HG03097 (cell line): ENCODE measurements around the gene REX1BD.
"Not testable (repeated sequence)": the region's sequence is repeated elsewhere in the genome, so short reads cannot be mapped to it uniquely, and the experiment has no call there.

Experiments
- ATAC-seq: cut with Tn5 transposase; IDR thresholded peaks from one replicate; pipeline ENCODE4 v1.9.1; 2021; ENCODE audit not compliant: unreplicated experiment, low FRiP score

Gene REX1BD

GRCh38 chr19:18576383-18576782 lies 12.2 kb upstream of the REX1BD start:
- ATAC-seq: no peak

DNA sequence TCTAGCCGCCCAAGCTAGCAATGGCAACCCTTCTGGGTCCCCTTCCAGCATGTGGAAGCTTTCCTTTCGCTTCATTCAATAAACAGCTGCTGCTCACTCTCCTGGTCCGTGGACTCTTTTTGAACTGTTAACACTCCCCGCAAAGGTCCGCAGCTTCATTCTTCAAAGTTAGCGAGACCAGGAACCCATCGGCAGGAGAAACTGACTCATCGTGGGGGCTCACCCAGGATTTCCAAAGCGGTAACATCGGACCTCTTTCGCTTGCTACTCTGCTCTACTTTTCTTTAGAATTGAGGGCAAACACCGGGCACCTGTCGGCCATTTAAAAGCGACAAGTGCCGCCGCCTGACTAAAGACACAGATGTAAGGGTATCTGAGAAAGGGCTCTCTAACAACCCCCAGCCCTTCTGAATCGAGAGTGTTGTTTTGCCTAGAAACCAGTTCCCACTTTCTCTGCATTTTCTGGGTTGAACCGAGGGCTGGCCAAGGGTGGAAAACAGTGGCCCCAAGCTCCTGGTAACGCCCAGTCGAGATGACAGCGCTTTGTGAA lies 11.2 kb upstream of the REX1BD start:
- no peak for ATAC-seq

- ATAC-seq: no peak
Measured at GRCh38 chr19:18580311-18580710, 8.3 kb upstream of the REX1BD start.

- ATAC-seq: no peak
Measured at GRCh38 chr19:18586306-18586705, 2.3 kb upstream of the REX1BD start.

GRCh38 chr19:18587561-18587960 lies 1.0 kb upstream of the REX1BD start:
- no peak for ATAC-seq

DNA sequence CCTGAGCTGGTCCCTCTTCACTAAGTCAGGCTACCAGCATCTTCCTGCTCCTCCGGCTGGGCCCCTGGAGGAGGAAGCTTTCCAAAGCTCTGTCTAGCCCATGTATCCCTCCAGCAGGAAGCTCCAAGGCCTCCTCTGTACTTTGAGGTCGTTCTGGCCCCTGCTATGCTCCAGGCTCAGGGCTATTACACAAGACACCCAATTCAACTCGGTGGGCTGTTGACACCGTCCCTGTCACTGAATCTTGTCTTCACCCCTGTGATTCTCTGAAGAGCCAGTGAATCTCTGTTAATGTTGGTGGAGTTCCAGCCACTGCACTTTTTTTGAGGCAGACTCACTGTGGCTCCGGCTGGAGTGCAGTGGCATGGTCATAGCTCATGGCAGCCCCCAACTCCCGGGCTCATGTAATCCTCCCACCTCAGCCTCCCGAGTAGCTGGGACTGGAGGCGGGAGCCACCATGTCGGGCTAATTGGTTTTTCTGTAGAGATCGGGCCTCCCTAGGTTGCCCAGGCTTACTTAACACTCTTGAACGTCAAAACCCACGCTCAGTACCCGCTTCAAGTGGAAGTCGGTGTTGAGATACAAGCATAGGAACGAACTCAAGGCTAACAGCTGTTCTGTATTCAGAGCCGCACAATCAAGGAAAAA lies 512 bp upstream of the REX1BD start:
- no peak for ATAC-seq

- ATAC-seq: peak; percentile 20
Measured at GRCh38 chr19:18589380-18590272, 1.0 kb downstream of the REX1BD start.

GRCh38 chr19:18590273-18591272 lies 2.0 kb downstream of the REX1BD start:
- no peak for ATAC-seq

DNA sequence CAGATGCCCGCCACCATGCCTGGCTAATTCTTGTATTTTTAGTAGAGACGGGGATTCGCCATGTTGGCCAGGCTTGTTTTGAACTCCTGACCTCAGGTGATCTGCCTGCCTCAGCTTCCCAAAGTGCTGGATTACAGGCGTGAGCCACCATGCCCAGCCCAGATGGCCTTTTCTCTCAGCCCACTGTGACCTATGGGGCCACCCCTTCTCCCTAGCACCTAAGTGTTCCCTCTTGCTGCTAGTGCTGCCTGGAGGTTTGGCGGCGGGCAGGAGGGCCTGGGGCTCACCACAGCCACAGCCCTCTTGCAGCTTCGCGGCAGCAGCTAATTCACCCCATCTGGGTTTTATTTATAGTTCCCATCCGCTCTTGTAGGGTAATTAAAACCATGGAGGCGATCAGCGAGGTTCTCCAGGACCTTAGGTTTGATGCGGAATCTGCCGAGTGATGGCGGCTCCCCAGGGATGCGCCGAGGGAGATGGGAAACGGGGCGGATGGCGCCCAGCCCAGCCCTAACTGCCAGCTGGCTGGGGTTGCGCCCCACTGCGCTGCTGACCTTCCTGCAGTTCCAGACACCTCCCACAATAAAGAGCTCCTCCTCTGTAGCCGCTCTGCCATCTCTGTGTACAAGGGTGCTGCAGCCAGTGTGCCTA lies 3.3 kb downstream of the REX1BD start:
- ATAC-seq: no peak

GRCh38 chr19:18592732-18593131 lies 4.1 kb downstream of the REX1BD start:
- not testable (repeated sequence) for ATAC-seq

- no peak for ATAC-seq
Measured at GRCh38 chr19:18593367-18594095, 4.9 kb downstream of the REX1BD start.

DNA sequence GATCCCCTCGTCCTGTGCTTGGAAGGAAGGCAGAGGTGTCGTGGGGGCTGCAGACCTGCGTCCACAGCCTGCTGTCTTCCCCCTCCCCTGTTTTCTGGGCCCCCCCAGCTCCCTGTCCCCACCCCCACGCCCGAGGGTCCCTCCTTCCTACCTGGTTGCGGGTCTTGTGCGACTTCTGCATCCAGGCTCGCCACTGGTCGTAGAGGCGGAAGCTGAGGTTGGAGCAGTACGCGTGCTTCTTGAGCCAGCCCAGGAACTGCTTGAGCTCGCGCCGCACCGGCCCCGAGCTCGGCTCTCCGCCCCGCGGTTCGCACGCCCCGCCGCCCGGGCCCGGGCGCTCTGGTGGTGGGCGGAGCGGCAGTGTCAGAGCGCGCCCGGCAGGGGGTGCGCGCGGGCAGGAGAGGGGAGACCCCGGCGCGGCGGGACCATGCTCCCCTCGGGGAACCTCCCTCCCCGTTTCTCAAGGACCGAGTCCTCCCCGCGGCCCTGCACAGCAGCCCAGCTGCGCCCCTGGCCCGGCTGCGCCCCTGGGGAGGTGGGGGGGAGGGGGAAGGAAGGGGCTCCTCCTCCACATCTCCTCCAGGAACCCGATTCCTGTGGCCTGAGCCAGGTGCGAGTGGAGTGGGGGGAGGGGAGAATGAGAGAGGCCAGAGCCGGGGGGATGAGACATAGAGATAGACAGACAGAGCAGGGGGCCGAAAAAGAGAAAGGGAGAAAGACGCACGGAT lies 5.7 kb downstream of the REX1BD start:
- no peak for ATAC-seq

DNA sequence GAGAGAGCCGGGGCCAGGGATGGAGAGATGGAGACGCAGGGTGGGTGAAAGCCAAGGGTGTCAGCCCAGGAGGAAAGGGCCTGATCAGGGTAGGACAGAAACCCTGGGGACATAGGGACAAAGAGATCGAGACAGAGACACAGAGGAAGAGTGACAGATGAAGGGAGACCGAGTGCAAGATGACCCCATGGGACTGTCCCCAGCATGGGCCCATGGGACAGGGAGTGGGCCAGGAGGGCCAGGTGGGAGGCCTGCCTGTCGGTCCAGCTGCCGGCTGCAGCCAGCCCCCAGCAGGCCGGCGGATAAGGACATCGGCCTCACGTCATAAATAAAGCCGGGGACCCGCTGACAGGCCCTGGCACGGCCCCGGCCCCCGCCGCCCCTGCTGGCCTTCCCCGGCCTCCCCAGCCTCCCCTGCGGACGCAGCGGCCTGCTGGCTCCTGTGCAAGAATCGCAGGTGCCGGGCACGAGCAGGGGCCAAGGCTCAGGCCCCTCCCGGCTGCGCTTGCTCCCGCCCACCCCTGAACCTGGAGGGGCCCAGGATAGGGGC lies 6.3 kb downstream of the REX1BD start:
- ATAC-seq: no peak

DNA sequence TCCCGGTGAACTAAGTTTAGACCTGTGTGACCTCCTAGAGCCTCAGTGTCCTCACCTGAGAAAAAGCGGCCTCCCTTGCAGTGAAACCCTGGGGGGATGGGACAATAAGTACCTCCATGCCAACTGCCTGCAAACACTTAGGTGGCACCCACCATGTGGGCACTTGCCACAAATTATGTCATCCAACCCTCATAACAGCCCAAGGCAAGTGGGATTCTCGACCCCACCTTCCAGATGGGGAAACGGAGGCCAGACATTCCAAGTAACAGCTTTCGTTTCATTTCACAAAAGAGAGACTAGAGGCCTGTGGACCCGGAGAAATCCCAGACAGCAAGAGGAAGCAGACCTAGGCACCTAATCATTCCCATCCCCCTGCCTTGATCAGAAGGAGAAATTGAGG lies 6.9 kb downstream of the REX1BD start:
- ATAC-seq: no peak

DNA sequence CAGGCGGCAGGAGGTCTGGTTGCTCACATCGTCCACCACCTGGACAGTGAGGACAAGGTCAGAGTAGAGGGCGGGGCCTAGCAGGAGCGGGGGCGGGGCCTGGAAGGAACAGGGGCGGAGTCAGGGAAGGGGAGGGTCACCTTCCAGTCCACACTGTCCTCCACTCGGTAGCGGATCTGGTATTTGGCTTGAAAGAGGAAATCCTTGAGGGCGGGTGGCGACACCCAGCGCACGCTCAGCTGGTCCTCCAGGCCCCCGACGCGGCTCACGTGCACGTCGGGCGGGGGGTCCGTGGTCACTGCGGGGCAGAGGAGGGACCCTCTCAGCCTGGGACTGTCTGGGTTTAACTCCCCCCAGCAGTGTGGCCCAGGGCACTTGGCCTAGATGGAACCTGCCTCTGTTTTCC lies 8.2 kb downstream of the REX1BD start:
- ATAC-seq: no peak

- no peak for ATAC-seq
Measured at GRCh38 chr19:18597809-18598660, 9.4 kb downstream of the REX1BD start.

- ATAC-seq: no peak
Measured at GRCh38 chr19:18599485-18599884, 10.9 kb downstream of the REX1BD start.
